ENCODE data around the gene CNTNAP3B. TPM values are rescaled to one million over a fixed set of nuclear protein-coding genes. Genes with fewer than 3 reads are reported as not detected.

CNTNAP3B gene
- total RNA-seq: 3.1 and 9.9 TPM in 2 replicates

GRCh38 chr9:42129073-42129729 is at the start of gene CNTNAP3B:
TSS of gene CNTNAP3B (minus strand) at chr9:42129426. CDS start at chr9:42129094, 332 bp downstream.

Other genes with a start within 250 kb of the CNTNAP3B start
- gene SPATA31A6, start 54.2 kb upstream of the CNTNAP3B start, total RNA-seq: not detected in 2 replicates